ENCODE results near the gene STAM. TPM values are rescaled to one million over a fixed set of nuclear protein-coding genes. Genes with fewer than 3 reads are reported as not detected.

The STAM gene
- polyA plus RNA-seq, 1 donor (not counting 4 experiments of a cell fraction or from before 2014, with no cell fraction given): 34.1 TPM

DNA sequence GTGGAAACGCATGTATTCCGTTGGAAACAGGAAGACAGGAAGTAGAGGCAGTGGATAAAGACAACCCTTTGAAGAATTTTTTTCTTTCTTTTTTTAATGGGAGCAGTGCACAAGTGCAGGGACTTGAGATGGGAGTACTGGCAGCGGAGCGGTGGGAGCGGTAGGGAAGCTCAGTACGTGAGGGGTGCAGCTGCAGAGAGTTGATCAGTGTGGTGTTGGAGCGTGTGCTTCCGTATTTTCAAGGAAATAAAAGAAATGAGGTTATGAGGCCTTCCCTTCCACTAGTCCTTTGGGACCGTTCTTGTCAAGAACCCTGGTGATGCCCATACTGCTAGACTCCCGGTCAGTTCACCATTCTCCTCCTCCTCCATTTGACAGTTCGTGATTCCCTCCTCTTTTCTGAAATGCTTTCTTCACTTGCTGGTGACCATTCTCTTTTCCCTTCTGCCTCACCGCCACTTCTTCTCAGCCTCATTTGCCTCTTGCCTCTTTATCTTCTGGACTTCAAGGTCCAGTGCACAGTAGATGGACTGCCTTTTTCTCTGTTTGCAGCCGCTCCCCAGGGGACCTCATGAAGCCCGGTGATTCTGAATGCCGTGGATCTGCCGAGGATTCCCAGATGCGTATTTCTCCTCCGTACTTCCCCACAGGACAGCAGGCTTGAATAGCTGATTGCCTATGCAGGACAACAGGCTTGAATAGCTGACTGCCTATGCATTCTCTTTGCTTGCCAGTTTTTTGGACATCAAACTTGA, 68.9 kb downstream of the STAM start:
- peaks cover 14 to 19% of the 10 kb centered on the region in 2 experiments for H3K36me3 ChIP-seq (ENCODE audit: control insufficient read depth in 2 of 2, extremely low read depth in 1 of 2, insufficient read depth in 2 of 2, low read length in 2 of 2)
- no peaks in the 10 kb centered on the region for H3K79me2 ChIP-seq (ENCODE audit: control insufficient read depth, insufficient read depth, low read length)
- H3K4me1 ChIP-seq (ENCODE audit: control insufficient read depth, extremely low read depth, insufficient read depth, low read length): no peaks in the 10 kb centered on the region
- no peaks in the 10 kb centered on the region for H3K9me3 ChIP-seq (ENCODE audit: control insufficient read depth, low read depth, low read length)
- no peak overlapping the region for H3K9ac ChIP-seq (ENCODE audit: control insufficient read depth, extremely low read depth, insufficient read depth, low read length)
- H2AFZ ChIP-seq (ENCODE audit: control insufficient read depth, low read length): no peak overlapping the region
- TF ChIP-seq, protein P1, sequence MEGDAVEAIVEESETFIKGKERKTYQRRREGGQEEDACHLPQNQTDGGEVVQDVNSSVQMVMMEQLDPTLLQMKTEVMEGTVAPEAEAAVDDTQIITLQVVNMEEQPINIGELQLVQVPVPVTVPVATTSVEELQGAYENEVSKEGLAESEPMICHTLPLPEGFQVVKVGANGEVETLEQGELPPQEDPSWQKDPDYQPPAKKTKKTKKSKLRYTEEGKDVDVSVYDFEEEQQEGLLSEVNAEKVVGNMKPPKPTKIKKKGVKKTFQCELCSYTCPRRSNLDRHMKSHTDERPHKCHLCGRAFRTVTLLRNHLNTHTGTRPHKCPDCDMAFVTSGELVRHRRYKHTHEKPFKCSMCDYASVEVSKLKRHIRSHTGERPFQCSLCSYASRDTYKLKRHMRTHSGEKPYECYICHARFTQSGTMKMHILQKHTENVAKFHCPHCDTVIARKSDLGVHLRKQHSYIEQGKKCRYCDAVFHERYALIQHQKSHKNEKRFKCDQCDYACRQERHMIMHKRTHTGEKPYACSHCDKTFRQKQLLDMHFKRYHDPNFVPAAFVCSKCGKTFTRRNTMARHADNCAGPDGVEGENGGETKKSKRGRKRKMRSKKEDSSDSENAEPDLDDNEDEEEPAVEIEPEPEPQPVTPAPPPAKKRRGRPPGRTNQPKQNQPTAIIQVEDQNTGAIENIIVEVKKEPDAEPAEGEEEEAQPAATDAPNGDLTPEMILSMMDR (optimal IDR thresholded peaks at IDR 0.05 in 1 of 3, IDR thresholded peaks at IDR 0.05 in 1 of 3, conservative IDR thresholded peaks at IDR 0.05 in 1 of 3; ENCODE audit: extremely low read depth in 1 of 3, insufficient read depth in 2 of 3, low read length in 3 of 3): no peak
- TF ChIP-seq EZH2 (IDR thresholded peaks at IDR 0.05; ENCODE audit: low read length): no peak
- H3K4me3 ChIP-seq (ENCODE audit: control insufficient read depth in 2 of 3, extremely low read depth in 1 of 3, insufficient read depth in 2 of 3, low read depth in 1 of 3, low read length in 3 of 3): no peak overlapping the region
- no peak for FAIRE-seq
- no peaks in the 10 kb centered on the region for H4K20me1 ChIP-seq (ENCODE audit: control insufficient read depth, extremely low read depth, insufficient read depth, low read length)
- DNase-seq (ENCODE audit: low read depth, low spot score): no peak
- dilution Hi-C loops (cut with MboI; ENCODE audit: extremely low pct_ligation_motif_present, low sequenced_read_pairs): no loop called here
- no peaks in the 10 kb centered on the region for H3K27me3 ChIP-seq (ENCODE audit: control insufficient read depth, extremely low read depth, insufficient read depth, low read length)
- H3K4me2 ChIP-seq (ENCODE audit: control insufficient read depth, extremely low read depth, insufficient read depth, low read depth, low read length): no peak overlapping the region
- no peak overlapping the region for H3K27ac ChIP-seq (ENCODE audit: control insufficient read depth, insufficient read depth, low read length)
- H3K9me1 ChIP-seq (ENCODE audit: control insufficient read depth, extremely low read depth, insufficient read depth, low read length): no peaks in the 10 kb centered on the region

DNA sequence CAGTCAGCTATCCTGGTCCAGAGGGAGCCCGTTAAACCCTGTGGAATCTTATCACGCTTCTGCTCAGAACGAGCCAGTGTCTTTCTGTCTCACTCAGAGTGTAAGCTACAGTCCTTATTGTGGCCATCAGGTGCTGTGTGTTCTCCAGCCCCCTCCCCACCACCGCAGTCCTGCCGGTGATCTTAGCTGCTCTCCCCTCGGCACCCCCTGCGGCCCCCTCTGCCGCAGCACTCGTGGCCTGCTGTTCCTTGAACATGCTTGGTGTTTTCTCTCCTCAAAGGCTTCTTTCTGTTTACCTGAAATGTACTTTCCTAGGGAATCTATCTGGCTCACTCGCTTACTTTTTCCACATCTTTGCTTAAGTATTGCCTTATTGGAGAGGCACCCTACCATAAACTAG, 69.8 kb downstream of the STAM start:
- H3K9me3 ChIP-seq (ENCODE audit: control insufficient read depth, low read depth, low read length): no peaks in the 10 kb centered on the region
- H3K4me1 ChIP-seq (ENCODE audit: control insufficient read depth, extremely low read depth, insufficient read depth, low read length): no peaks in the 10 kb centered on the region
- TF ChIP-seq, protein P1 (optimal IDR thresholded peaks at IDR 0.05 in 1 of 3, IDR thresholded peaks at IDR 0.05 in 1 of 3, conservative IDR thresholded peaks at IDR 0.05 in 1 of 3; ENCODE audit: extremely low read depth in 1 of 3, insufficient read depth in 2 of 3, low read length in 3 of 3): no peak
- TF ChIP-seq EZH2 (IDR thresholded peaks at IDR 0.05; ENCODE audit: low read length): no peak
- no peak overlapping the region for H3K27ac ChIP-seq (ENCODE audit: control insufficient read depth, insufficient read depth, low read length)
- H3K9ac ChIP-seq (ENCODE audit: control insufficient read depth, extremely low read depth, insufficient read depth, low read length): no peak overlapping the region
- peaks cover 14 to 19% of the 10 kb centered on the region in 2 experiments for H3K36me3 ChIP-seq (ENCODE audit: control insufficient read depth in 2 of 2, extremely low read depth in 1 of 2, insufficient read depth in 2 of 2, low read length in 2 of 2)
- H3K9me1 ChIP-seq (ENCODE audit: control insufficient read depth, extremely low read depth, insufficient read depth, low read length): no peaks in the 10 kb centered on the region
- H2AFZ ChIP-seq (ENCODE audit: control insufficient read depth, low read length): no peak overlapping the region
- H4K20me1 ChIP-seq (ENCODE audit: control insufficient read depth, extremely low read depth, insufficient read depth, low read length): no peaks in the 10 kb centered on the region
- dilution Hi-C loops (cut with MboI; ENCODE audit: extremely low pct_ligation_motif_present, low sequenced_read_pairs): no loop called here
- DNase-seq (ENCODE audit: low read depth, low spot score) (no peak), FAIRE-seq (no peak)
- H3K27me3 ChIP-seq (ENCODE audit: control insufficient read depth, extremely low read depth, insufficient read depth, low read length): no peaks in the 10 kb centered on the region
- no peak overlapping the region for H3K4me3 ChIP-seq (ENCODE audit: control insufficient read depth in 2 of 3, extremely low read depth in 1 of 3, insufficient read depth in 2 of 3, low read depth in 1 of 3, low read length in 3 of 3)
- no peaks in the 10 kb centered on the region for H3K79me2 ChIP-seq (ENCODE audit: control insufficient read depth, insufficient read depth, low read length)
- no peak overlapping the region for H3K4me2 ChIP-seq (ENCODE audit: control insufficient read depth, extremely low read depth, insufficient read depth, low read depth, low read length)

All from keratinocyte (primary cell).